IPS-15b (cell line): ENCODE results near the gene CENPC.
"Not testable (repeated sequence)": the region's sequence is repeated elsewhere in the genome, so short reads cannot be mapped to it uniquely, and the experiment has no call there.

Source experiments
- H3K27me3 ChIP-seq: one replicate; pipeline ENCODE4 v1.6.1; 2013; ENCODE audit warnings: low read length; ENCODE audit not compliant: control insufficient read depth, insufficient read depth
- H3K36me3 ChIP-seq: one replicate; pipeline ENCODE4 v1.6.1; 2013; ENCODE audit warnings: low read length; ENCODE audit not compliant: control insufficient read depth, insufficient read depth
- H3K4me1 ChIP-seq: one replicate; pipeline ENCODE4 v1.6.1; 2013; ENCODE audit warnings: mild to moderate bottlenecking, low read length; ENCODE audit not compliant: control insufficient read depth, insufficient read depth
- H3K4me3 ChIP-seq: one replicate; pipeline ENCODE4 v1.5.1; 2013; ENCODE audit warnings: low read depth, low read length
- H3K9ac ChIP-seq: one replicate; pipeline ENCODE4 v1.6.1; 2013; ENCODE audit warnings: low read depth, mild to moderate bottlenecking, low read length
- H3K9me3 ChIP-seq: one replicate; pipeline ENCODE4 v1.6.1; 2013; ENCODE audit warnings: mild to moderate bottlenecking, low read length; ENCODE audit not compliant: control insufficient read depth, insufficient read depth

CENPC gene

DNA sequence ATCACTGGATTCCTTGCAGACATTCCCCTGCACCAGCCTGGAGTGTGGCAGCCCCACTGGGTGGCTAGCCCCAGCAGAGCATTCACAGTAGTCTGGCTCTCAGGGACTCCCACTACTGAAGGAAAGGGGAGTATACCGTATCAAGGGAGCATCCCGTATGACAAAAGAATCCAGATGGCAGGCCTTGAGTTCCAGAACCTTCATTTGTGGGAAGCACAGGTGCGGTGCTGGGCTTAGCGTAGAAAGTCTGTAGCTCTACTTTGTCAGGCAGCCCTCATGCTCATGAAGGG is 79.6 kb downstream of the CENPC start:
- no peaks in the 10 kb centered on the region for H3K27me3 ChIP-seq
- no peak overlapping the region for H3K9ac ChIP-seq
- H3K9me3 ChIP-seq, result no peaks in the 10 kb centered on the region
- no peaks in the 10 kb centered on the region for H3K36me3 ChIP-seq
- no peak overlapping the region for H3K4me3 ChIP-seq
- no peaks in the 10 kb centered on the region for H3K4me1 ChIP-seq

GRCh38 chr4:67465032-67465762 is 80.1 kb downstream of the CENPC start:
- no peaks in the 10 kb centered on the region for H3K4me1 ChIP-seq
- H3K9me3 ChIP-seq, result no peaks in the 10 kb centered on the region
- H3K36me3 ChIP-seq, result no peaks in the 10 kb centered on the region
- H3K27me3 ChIP-seq, result no peaks in the 10 kb centered on the region
- H3K4me3 ChIP-seq, result no peak overlapping the region
- no peak overlapping the region for H3K9ac ChIP-seq

GRCh38 chr4:67460574-67460973 is 84.7 kb downstream of the CENPC start:
- H3K9ac ChIP-seq, result no peak overlapping the region
- no peaks in the 10 kb centered on the region for H3K9me3 ChIP-seq
- H3K4me1 ChIP-seq, result peaks cover 2% of the 10 kb centered on the region
- no peaks in the 10 kb centered on the region for H3K27me3 ChIP-seq
- no peak overlapping the region for H3K4me3 ChIP-seq
- H3K36me3 ChIP-seq, result no peaks in the 10 kb centered on the region

GRCh38 chr4:67459164-67459563 is 86.1 kb downstream of the CENPC start:
- Histone ChIP-seq H3K36me3 (no peaks in the 10 kb centered on the region), H3K9me3 (no peaks in the 10 kb centered on the region), H3K4me3 (no peak overlapping the region), H3K9ac (no peak overlapping the region), H3K27me3 (no peaks in the 10 kb centered on the region), H3K4me1 (peaks cover 2% of the 10 kb centered on the region)

- H3K36me3 ChIP-seq, result no peaks in the 10 kb centered on the region
- H3K27me3 ChIP-seq, result no peaks in the 10 kb centered on the region
- H3K9ac ChIP-seq, result no peak overlapping the region
- no peak overlapping the region for H3K4me3 ChIP-seq
- peaks cover 2% of the 10 kb centered on the region for H3K4me1 ChIP-seq
- no peaks in the 10 kb centered on the region for H3K9me3 ChIP-seq
Measured at GRCh38 chr4:67456577-67457196, 88.6 kb downstream of the CENPC start.

DNA sequence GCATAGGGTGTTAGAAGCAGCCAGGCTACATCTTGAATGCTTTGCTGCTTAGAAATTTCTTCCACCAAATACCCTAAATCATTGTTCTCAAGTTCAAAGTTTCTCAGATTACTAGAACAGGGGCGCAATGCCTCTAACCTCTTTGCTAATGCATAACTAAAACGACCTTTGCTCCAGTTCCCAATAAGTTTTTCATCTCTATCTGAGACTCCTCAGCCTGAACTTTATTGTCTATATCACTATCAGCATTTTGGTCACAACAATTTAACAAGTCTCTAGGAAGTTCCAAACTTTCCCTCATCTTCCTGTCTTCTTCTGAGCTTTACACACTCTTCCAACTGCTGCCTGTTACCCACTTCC is 92.5 kb downstream of the CENPC start:
- H3K9me3 ChIP-seq, H3K9ac ChIP-seq, H3K4me3 ChIP-seq, H3K4me1 ChIP-seq, H3K36me3 ChIP-seq, H3K27me3 ChIP-seq: not testable (repeated sequence)

GRCh38 chr4:67452100-67452845 is 93.0 kb downstream of the CENPC start:
- Histone ChIP-seq H3K9ac (no peak overlapping the region), H3K4me1 (peaks cover 2% of the 10 kb centered on the region), H3K4me3 (no peak overlapping the region), H3K27me3 (no peaks in the 10 kb centered on the region), H3K36me3 (no peaks in the 10 kb centered on the region), H3K9me3 (no peaks in the 10 kb centered on the region)

- no peaks in the 10 kb centered on the region for H3K27me3 ChIP-seq
- no peaks in the 10 kb centered on the region for H3K36me3 ChIP-seq
- no peak overlapping the region for H3K9ac ChIP-seq
- H3K9me3 ChIP-seq, result no peaks in the 10 kb centered on the region
- no peak overlapping the region for H3K4me3 ChIP-seq
- H3K4me1 ChIP-seq, result no peaks in the 10 kb centered on the region
Measured at GRCh38 chr4:67451464-67451863, 93.8 kb downstream of the CENPC start.

GRCh38 chr4:67448621-67449020 is 96.7 kb downstream of the CENPC start:
- Histone ChIP-seq H3K27me3 (no peaks in the 10 kb centered on the region), H3K4me3 (no peak overlapping the region), H3K36me3 (no peaks in the 10 kb centered on the region), H3K4me1 (no peaks in the 10 kb centered on the region), H3K9ac (no peak overlapping the region), H3K9me3 (no peaks in the 10 kb centered on the region)

- H3K4me1 ChIP-seq, result no peaks in the 10 kb centered on the region
- no peak overlapping the region for H3K4me3 ChIP-seq
- H3K9ac ChIP-seq, result no peak overlapping the region
- no peaks in the 10 kb centered on the region for H3K27me3 ChIP-seq
- H3K36me3 ChIP-seq, result no peaks in the 10 kb centered on the region
- H3K9me3 ChIP-seq, result no peaks in the 10 kb centered on the region
Measured at GRCh38 chr4:67447873-67448272, 97.4 kb downstream of the CENPC start.

GRCh38 chr4:67446811-67447210 is 98.5 kb downstream of the CENPC start:
- Histone ChIP-seq H3K9ac (no peak overlapping the region), H3K9me3 (no peaks in the 10 kb centered on the region), H3K27me3 (no peaks in the 10 kb centered on the region), H3K4me1 (no peaks in the 10 kb centered on the region), H3K4me3 (no peak overlapping the region), H3K36me3 (no peaks in the 10 kb centered on the region)

GRCh38 chr4:67445881-67446280 is 99.4 kb downstream of the CENPC start:
- not testable (repeated sequence) for H3K27me3 ChIP-seq, H3K9ac ChIP-seq, H3K4me1 ChIP-seq, H3K9me3 ChIP-seq, H3K36me3 ChIP-seq, H3K4me3 ChIP-seq
